ENCODE measurements around the gene L3MBTL4.
"Not testable (repeated sequence)": the region's sequence is repeated elsewhere in the genome, so short reads cannot be mapped to it uniquely, and the experiment has no call there.

Gene L3MBTL4

GRCh38 chr18:6406075-6406909, 8.4 kb downstream of the L3MBTL4 start:
- peak; percentile 9 for DNase-seq (ENCODE audit: low read depth)

GRCh38 chr18:6405237-6406074, 9.3 kb downstream of the L3MBTL4 start:
- no peak for DNase-seq (ENCODE audit: low read depth)

GRCh38 chr18:6404834-6405233, 9.9 kb downstream of the L3MBTL4 start:
- no peak for DNase-seq (ENCODE audit: low read depth)

GRCh38 chr18:6401687-6402086, 13.0 kb downstream of the L3MBTL4 start:
- DNase-seq (ENCODE audit: low read depth): no peak

GRCh38 chr18:6399776-6400175, 14.9 kb downstream of the L3MBTL4 start:
- no peak for DNase-seq (ENCODE audit: low read depth)

- DNase-seq (ENCODE audit: low read depth): no peak
These were observed 16.7 kb downstream of the L3MBTL4 start for GRCh38 chr18:6397931-6398566.

GRCh38 chr18:6396847-6397246, 17.9 kb downstream of the L3MBTL4 start:
- DNase-seq (ENCODE audit: low read depth): no peak

- no peak for DNase-seq (ENCODE audit: low read depth)
These were observed 18.4 kb downstream of the L3MBTL4 start for GRCh38 chr18:6396276-6396675.

GRCh38 chr18:6389005-6389404, 25.7 kb downstream of the L3MBTL4 start:
- DNase-seq (ENCODE audit: low read depth): no peak

- DNase-seq (ENCODE audit: low read depth): no peak
These were observed 31.7 kb downstream of the L3MBTL4 start for GRCh38 chr18:6382963-6383362.

- not testable (repeated sequence) for DNase-seq (ENCODE audit: low read depth)
These were observed 37.2 kb downstream of the L3MBTL4 start for GRCh38 chr18:6377473-6377872.

- no peak for DNase-seq (ENCODE audit: low read depth)
These were observed 38.1 kb downstream of the L3MBTL4 start for GRCh38 chr18:6376433-6377229.

GRCh38 chr18:6374935-6375529, 39.7 kb downstream of the L3MBTL4 start:
- no peak for DNase-seq (ENCODE audit: low read depth)

- no peak for DNase-seq (ENCODE audit: low read depth)
These were observed 40.4 kb downstream of the L3MBTL4 start for GRCh38 chr18:6374340-6374739.

GRCh38 chr18:6373187-6373586, 41.5 kb downstream of the L3MBTL4 start:
- no peak for DNase-seq (ENCODE audit: low read depth)

GRCh38 chr18:6370886-6371635, 43.6 kb downstream of the L3MBTL4 start:
- no peak for DNase-seq (ENCODE audit: low read depth)

GRCh38 chr18:6370410-6370809, 44.3 kb downstream of the L3MBTL4 start:
- DNase-seq (ENCODE audit: low read depth): no peak

- no peak for DNase-seq (ENCODE audit: low read depth)
These were observed 46.7 kb downstream of the L3MBTL4 start for GRCh38 chr18:6368017-6368416.

GRCh38 chr18:6367208-6367607, 47.5 kb downstream of the L3MBTL4 start:
- DNase-seq (ENCODE audit: low read depth): no peak

GRCh38 chr18:6366776-6367175, 47.9 kb downstream of the L3MBTL4 start:
- no peak for DNase-seq (ENCODE audit: low read depth)

- DNase-seq (ENCODE audit: low read depth): no peak
These were observed 49.3 kb downstream of the L3MBTL4 start for GRCh38 chr18:6365385-6365784.
